Right atrium auricular region (tissue), 2 donors: ENCODE results near the gene ICE2. TPM values are rescaled to one million over a fixed set of nuclear protein-coding genes. Genes with fewer than 3 reads are reported as not detected.

ENCODE experiments used
- DNase-seq: peaks from one replicate; pipeline ENCODE4 v3.0.0-alpha.2; 2019; ENCODE audit warnings: low spot score
- H3K27ac ChIP-seq, 2 donors: fragments of 200-600 bp; sonication (generic); 1 replicate in 1 of 2; 2 replicates in 1 of 2; pipeline ENCODE4 v1.5.1; 2016 to 2019
- H3K27me3 ChIP-seq, 2 donors: fragments of 200-600 bp; sonication (generic); one replicate each; pipeline versions ENCODE4 v1.5.1 to v1.6.0; 2017 to 2019
- H3K36me3 ChIP-seq: fragments of 200-600 bp; sonication (generic); one replicate; pipeline ENCODE4 v1.5.1; 2016
- H3K4me1 ChIP-seq, 2 donors: fragments of 200-600 bp; sonication (generic); one replicate each; pipeline versions ENCODE4 v1.5.1 to v1.6.0; 2017 to 2019
- H3K4me3 ChIP-seq, 2 donors: fragments of 200-600 bp; sonication (generic); 1 replicate in 1 of 2; 2 replicates in 1 of 2; pipeline ENCODE4 v1.5.1; 2017 to 2019; ENCODE audit warnings: mild to moderate bottlenecking in 1 of 2, moderate library complexity in 1 of 2
- H3K9me3 ChIP-seq, 2 donors: fragments of 200-600 bp; sonication (generic); one replicate each; pipeline ENCODE4 v1.5.1; 2019
- CTCF ChIP-seq, 2 donors: fragments of 200-600 bp; sonication (generic); IDR thresholded peaks; one replicate each; pipeline ENCODE4 v1.5.1; 2019; ENCODE audit warnings: antibody characterized with exemption in 2 of 2
- total RNA-seq, 2 donors: library from RNA; depleted of rRNA; stranded (reverse); fragments of >200 nt; gene quantifications; one replicate each; pipeline ENCODE4 v1.1.0, GENCODE V29; 2016

ICE2 gene
- total RNA-seq, 2 donors from 2014 or later: 10.6 to 12.6 TPM

GRCh38 chr15:60442763-60443162 lies 36.2 kb downstream of the ICE2 start:
- Histone ChIP-seq H3K9me3 (no peaks in the 10 kb centered on the region), H3K36me3 (peaks cover 14% of the 10 kb centered on the region), H3K4me1 (no peaks in the 10 kb centered on the region), H3K27me3 (no peaks in the 10 kb centered on the region), H3K27ac (no peak overlapping the region), H3K4me3 (no peak overlapping the region)
- TF ChIP-seq CTCF (IDR thresholded peaks at IDR 0.05): no peak
- no peak for DNase-seq

GRCh38 chr15:60442031-60442650 lies 36.8 kb downstream of the ICE2 start:
- Histone ChIP-seq H3K4me3 (no peak overlapping the region), H3K36me3 (peaks cover 14% of the 10 kb centered on the region), H3K4me1 (no peaks in the 10 kb centered on the region), H3K27me3 (no peaks in the 10 kb centered on the region), H3K27ac (no peak overlapping the region), H3K9me3 (no peaks in the 10 kb centered on the region)
- DNase-seq: no peak
- TF ChIP-seq CTCF (IDR thresholded peaks at IDR 0.05): no peak

GRCh38 chr15:60441331-60441730 lies 37.6 kb downstream of the ICE2 start:
- H3K27me3 ChIP-seq: no peaks in the 10 kb centered on the region
- no peak for TF ChIP-seq CTCF (IDR thresholded peaks at IDR 0.05)
- no peaks in the 10 kb centered on the region for H3K4me1 ChIP-seq
- H3K36me3 ChIP-seq: peaks cover 14% of the 10 kb centered on the region
- H3K9me3 ChIP-seq: no peaks in the 10 kb centered on the region
- no peak for DNase-seq
- H3K27ac ChIP-seq: no peak overlapping the region
- H3K4me3 ChIP-seq: no peak overlapping the region

GRCh38 chr15:60438646-60439045 lies 40.3 kb downstream of the ICE2 start:
- no peak for DNase-seq
- H3K4me1 ChIP-seq: no peaks in the 10 kb centered on the region
- H3K36me3 ChIP-seq: peaks cover 27% of the 10 kb centered on the region
- no peak overlapping the region for H3K27ac ChIP-seq
- no peaks in the 10 kb centered on the region for H3K27me3 ChIP-seq
- TF ChIP-seq CTCF (IDR thresholded peaks at IDR 0.05): no peak
- no peak overlapping the region for H3K4me3 ChIP-seq
- no peaks in the 10 kb centered on the region for H3K9me3 ChIP-seq

GRCh38 chr15:60428935-60429334 lies 50.0 kb downstream of the ICE2 start:
- Histone ChIP-seq H3K4me3 (no peak overlapping the region), H3K27ac (no peak overlapping the region), H3K36me3 (peaks cover 30% of the 10 kb centered on the region), H3K4me1 (no peaks in the 10 kb centered on the region), H3K9me3 (no peaks in the 10 kb centered on the region), H3K27me3 (no peaks in the 10 kb centered on the region)
- TF ChIP-seq CTCF (IDR thresholded peaks at IDR 0.05): no peak
- DNase-seq: no peak
